GM23338 (cell line): Measurements from ENCODE around the gene RESP18. TPM values are rescaled to one million over a fixed set of nuclear protein-coding genes. Genes with fewer than 3 reads are reported as not detected.

Experiments
- ATAC-seq: fragments of 200-7000 bp; cut with Tn5 transposase; 3 replicates; pipeline ENCODE4 v1.9.1; 2020
- DNase-seq: peaks from one replicate; pipeline ENCODE4 v3.0.0-alpha.2; 2015; ENCODE audit warnings: low spot score
- H2AFZ ChIP-seq: fragments of 200-600 bp; sonication (generic); 2 replicates; pipeline ENCODE4 v1.8.0; 2016; ENCODE audit warnings: antibody characterized with exemption, mild to moderate bottlenecking, moderate library complexity
- H3F3A ChIP-seq: fragments of 200-600 bp; sonication (generic); replicated peaks from 2 replicates; pipeline ENCODE4 v1.8.0; 2017; ENCODE audit warnings: antibody characterized with exemption, mixed run types, low read depth
- H3K27ac ChIP-seq: fragments of 200-600 bp; sonication (generic); 2 replicates; pipeline ENCODE4 v1.6.1; 2016; ENCODE audit warnings: low read depth
- H3K27me3 ChIP-seq: fragments of 200-600 bp; sonication (generic); 2 replicates; pipeline ENCODE4 v1.8.0; 2016; ENCODE audit warnings: mild to moderate bottlenecking, mixed run types, moderate library complexity; ENCODE audit not compliant: insufficient read depth
- H3K36me3 ChIP-seq: fragments of 200-600 bp; sonication (generic); 2 replicates; pipeline ENCODE4 v1.8.0; 2016; ENCODE audit warnings: mild to moderate bottlenecking; ENCODE audit not compliant: insufficient read depth
- H3K4me1 ChIP-seq: fragments of 200-600 bp; sonication (generic); 2 replicates; pipeline ENCODE4 v1.8.0; 2016; ENCODE audit warnings: mild to moderate bottlenecking, moderate library complexity; ENCODE audit not compliant: insufficient read depth
- H3K4me2 ChIP-seq: fragments of 200-600 bp; sonication (generic); 2 replicates; pipeline ENCODE4 v1.7.1; 2017; ENCODE audit warnings: mixed run types
- H3K4me3 ChIP-seq: fragments of 200-600 bp; sonication (generic); 2 replicates; pipeline ENCODE4 v1.6.1; 2016; ENCODE audit warnings: mixed run types
- H3K79me2 ChIP-seq: fragments of 200-600 bp; sonication (generic); replicated peaks from 2 replicates; pipeline ENCODE4 v1.8.0; 2017; ENCODE audit warnings: mild to moderate bottlenecking; ENCODE audit not compliant: insufficient read depth
- H3K9me2 ChIP-seq: fragments of 200-600 bp; sonication (generic); 2 replicates; pipeline ENCODE4 v1.8.0; 2017; ENCODE audit not compliant: insufficient read depth
- H4K20me1 ChIP-seq: fragments of 200-600 bp; sonication (generic); replicated peaks from 2 replicates; pipeline ENCODE4 v1.8.0; 2017; ENCODE audit warnings: mild to moderate bottlenecking; ENCODE audit not compliant: insufficient read depth
- H3K27ac Mint-ChIP-seq: 2 replicates; pipeline ENCODE4 v1.8.0; 2020; ENCODE audit warnings: inconsistent platforms, mild to moderate bottlenecking, moderate library complexity, mixed read lengths
- H3K27me3 Mint-ChIP-seq: 3 replicates; pipeline ENCODE4 v1.8.0; 2022; ENCODE audit warnings: low read depth, mild to moderate bottlenecking, moderate library complexity, mixed read lengths, inconsistent platforms; ENCODE audit not compliant: insufficient read depth, poor library complexity
- H3K36me3 Mint-ChIP-seq: 3 replicates; pipeline ENCODE4 v1.8.0; 2021; ENCODE audit warnings: low read depth, mild to moderate bottlenecking, inconsistent platforms, moderate library complexity, mixed read lengths
- H3K4me1 Mint-ChIP-seq: 3 replicates; pipeline ENCODE4 v1.8.0; 2020; ENCODE audit warnings: mild to moderate bottlenecking, inconsistent platforms, mixed read lengths
- H3K4me3 Mint-ChIP-seq: 3 replicates; pipeline ENCODE4 v1.8.0; 2021; ENCODE audit warnings: moderate library complexity, mild to moderate bottlenecking, inconsistent platforms, mixed read lengths
- H3K9me3 Mint-ChIP-seq: 3 replicates; pipeline ENCODE4 v1.8.0; 2020; ENCODE audit warnings: moderate library complexity, mild to moderate bottlenecking, inconsistent platforms, mixed read lengths
- CREB1 ChIP-seq: fragments of 250-450 bp; sonication (Bioruptor Pico); IDR thresholded peaks from 2 replicates; pipeline ENCODE4 v1.5.0; 2020; ENCODE audit warnings: low read depth, mild to moderate bottlenecking, moderate library complexity
- CTCF ChIP-seq, 2 experiments: fragments of 200-600 bp in 1 of 2; sonication (generic) in 1 of 2; conservative IDR thresholded peaks; 2 replicates each; pipeline versions ENCODE4 v1.5.1 to v1.6.1; 2016 to 2017; ENCODE audit warnings: antibody characterized with exemption in 2 of 2, low read depth in 2 of 2, mild to moderate bottlenecking in 2 of 2, moderate library complexity in 1 of 2
- EZH2phosphoT487 ChIP-seq: fragments of 200-600 bp; sonication (generic); IDR thresholded peaks from one replicate; pipeline ENCODE4 v1.8.1; 2018; ENCODE audit warnings: antibody characterized with exemption; ENCODE audit not compliant: unreplicated experiment
- JUNB ChIP-seq: IDR thresholded peaks from one replicate; pipeline ENCODE4 v1.6.1; 2016; ENCODE audit warnings: antibody characterized with exemption; ENCODE audit not compliant: unreplicated experiment
- NANOG ChIP-seq: IDR thresholded peaks from 2 replicates; pipeline ENCODE4 v1.6.1; 2016; ENCODE audit warnings: antibody characterized with exemption, borderline replicate concordance
- POLR2AphosphoS5 ChIP-seq: IDR thresholded peaks from 2 replicates; pipeline ENCODE4 v1.6.1; 2016; ENCODE audit warnings: antibody characterized with exemption, low read depth
- ZNF114 ChIP-seq: fragments of 250-450 bp; sonication (Bioruptor Pico); IDR thresholded peaks from 2 replicates; pipeline ENCODE4 v1.5.0; 2020; ENCODE audit warnings: mild to moderate bottlenecking, moderate library complexity
- ZNF331 ChIP-seq: fragments of 250-450 bp; sonication (Bioruptor Pico); IDR thresholded peaks from 2 replicates; pipeline ENCODE4 v1.5.0; 2020; ENCODE audit warnings: low read depth, mild to moderate bottlenecking, moderate library complexity
- ZNF462 ChIP-seq: fragments of 250-450 bp; sonication (Bioruptor Pico); IDR thresholded peaks from 2 replicates; pipeline ENCODE4 v1.5.0; 2020; ENCODE audit warnings: mild to moderate bottlenecking, moderate library complexity
- polyA plus RNA-seq: library from polyadenylated mRNA; unstranded; fragments of >200 nt; fragmentation: Nextera tagmentation; extraction: Ambion mirVana; gene quantifications from 2 replicates; pipeline ENCODE4 v1.2.1, GENCODE V29; 2016
- total RNA-seq: library from RNA; depleted of rRNA; stranded (reverse); fragments of >200 nt; shearing (Covaris generic); gene quantifications from 2 replicates; pipeline ENCODE4 v1.2.3, GENCODE V29; 2014

The RESP18 gene
- total and polyA plus RNA-seq, 2 experiments from 2014 or later, result not detected

- Histone ChIP-seq H3K36me3 (no peaks in the 10 kb centered on the region), H3K4me2 (no peak overlapping the region), H3K9me2 (no peaks in the 10 kb centered on the region), H2AFZ (no peak overlapping the region), H3K27me3 (peaks cover 33% of the 10 kb centered on the region), H4K20me1 (no peaks in the 10 kb centered on the region; the same call in 1 of the 2 replicates), H3F3A (no peaks in the 10 kb centered on the region), H3K79me2 (no peaks in the 10 kb centered on the region), H3K4me3 (no peak overlapping the region), H3K27ac (no peak overlapping the region), H3K4me1 (no peaks in the 10 kb centered on the region)
- TF ChIP-seq NANOG, result no peak
- TF ChIP-seq ZNF331, result no peak
- TF ChIP-seq EZH2phosphoT487, result no peak
- no peak for TF ChIP-seq ZNF114 (CRISPR knock-in tag)
- TF ChIP-seq POLR2AphosphoS5, result no peak
- H3K4me3 Mint-ChIP-seq, result no peak overlapping the region
- H3K9me3 Mint-ChIP-seq, result no peaks in the 10 kb centered on the region
- no peak for DNase-seq
- ATAC-seq, result no peak
- peaks cover 36% of the 10 kb centered on the region for H3K27me3 Mint-ChIP-seq
- peaks cover 5% of the 10 kb centered on the region for H3K4me1 Mint-ChIP-seq
- H3K27ac Mint-ChIP-seq, result no peak overlapping the region
- H3K36me3 Mint-ChIP-seq, result no peaks in the 10 kb centered on the region
Observed at GRCh38 chr2:219353129-219353528, 20.6 kb upstream of the RESP18 start.

GRCh38 chr2:219352448-219353023 lies 20.0 kb upstream of the RESP18 start:
- H3K36me3 Mint-ChIP-seq, result no peaks in the 10 kb centered on the region
- TF ChIP-seq ZNF114 (CRISPR knock-in tag) (no peak), CTCF (conservative IDR thresholded peaks at IDR 0.05; ENCODE audit: low read depth in 2 of 2) (peak; percentile 88 to 91)
- Histone ChIP-seq H3K9me2 (no peaks in the 10 kb centered on the region), H3F3A (no peaks in the 10 kb centered on the region), H4K20me1 (no peaks in the 10 kb centered on the region; the same call in 1 of the 2 replicates), H3K27ac (no peak overlapping the region), H3K27me3 (peaks cover 27% of the 10 kb centered on the region), H3K36me3 (no peaks in the 10 kb centered on the region), H3K4me1 (no peaks in the 10 kb centered on the region), H3K79me2 (no peaks in the 10 kb centered on the region), H2AFZ (no peak overlapping the region), H3K4me3 (no peak overlapping the region), H3K4me2 (no peak overlapping the region)
- no peak overlapping the region for H3K27ac Mint-ChIP-seq
- DNase-seq (peak; percentile 91), ATAC-seq (peak; percentile 91)
- no peak overlapping the region for H3K4me3 Mint-ChIP-seq
- H3K9me3 Mint-ChIP-seq, result no peaks in the 10 kb centered on the region
- H3K4me1 Mint-ChIP-seq, result peaks cover 3% of the 10 kb centered on the region; the same call in 2 of the 3 replicates
- H3K27me3 Mint-ChIP-seq, result peaks cover 30% of the 10 kb centered on the region

GRCh38 chr2:219350710-219351221 lies 18.2 kb upstream of the RESP18 start:
- Histone ChIP-seq H3K79me2 (no peaks in the 10 kb centered on the region), H3K27ac (no peak overlapping the region), H3K4me2 (no peak overlapping the region), H3F3A (no peaks in the 10 kb centered on the region), H3K27me3 (peaks cover 9% of the 10 kb centered on the region), H3K4me1 (no peaks in the 10 kb centered on the region), H3K36me3 (no peaks in the 10 kb centered on the region), H4K20me1 (no peaks in the 10 kb centered on the region; the same call in 1 of the 2 replicates), H3K9me2 (no peaks in the 10 kb centered on the region), H3K4me3 (no peak overlapping the region), H2AFZ (no peak overlapping the region)
- peak; percentile 52 for ATAC-seq
- TF ChIP-seq CREB1, result no peak
- TF ChIP-seq ZNF462, result no peak
- TF ChIP-seq ZNF331, result no peak
- no peak for TF ChIP-seq JUNB
- Mint-ChIP-seq H3K4me1 (peaks cover 3% of the 10 kb centered on the region; the same call in 2 of the 3 replicates), H3K27ac (no peak overlapping the region), H3K27me3 (peaks cover 17% of the 10 kb centered on the region), H3K36me3 (no peaks in the 10 kb centered on the region), H3K9me3 (no peaks in the 10 kb centered on the region), H3K4me3 (no peak overlapping the region)
- peak; percentile 51 for DNase-seq
